GM18951 (cell line): Measurements from ENCODE around the gene PTPRO.

ENCODE experiments used
- POLR2A ChIP-seq: IDR thresholded peaks from 4 replicates; pipeline ENCODE4 v1.6.1; 2011; ENCODE audit warnings: mild to moderate bottlenecking; ENCODE audit not compliant: insufficient read length, insufficient read depth; ENCODE audit errors: extremely low read depth
- in situ Hi-C: fragments of 300-500 bp; cut with MboI; formaldehyde crosslinking; loops from one replicate; pipeline ENCODE4 v1.12.0; 2022; ENCODE audit warnings: low sequenced_read_pairs, mixed read lengths, inconsistent platforms; ENCODE audit not compliant: unreplicated experiment

The PTPRO gene

GRCh38 chr12:15439459-15439858 is 117.2 kb downstream of the PTPRO start:
- TF ChIP-seq POLR2A = no peak

DNA sequence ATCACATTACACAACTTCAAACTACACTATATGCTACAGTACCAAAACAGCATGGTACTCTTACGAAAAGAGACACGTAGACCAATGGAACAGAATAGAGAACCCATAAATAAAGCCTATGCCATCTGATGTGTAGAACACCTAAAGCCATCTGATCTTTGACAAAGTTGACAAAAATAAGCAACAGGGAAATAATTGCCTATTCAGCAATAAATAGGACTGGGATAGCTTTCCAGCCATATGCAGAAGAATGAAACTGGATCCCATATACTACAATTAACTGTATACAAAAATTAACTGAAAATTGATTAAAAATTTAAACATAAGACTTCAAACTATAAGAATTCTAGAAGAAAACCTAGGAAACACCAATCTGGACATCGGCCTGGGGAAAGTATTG is 120.7 kb downstream of the PTPRO start:
- TF ChIP-seq POLR2A = no peak
- in situ Hi-C loops = no loop called here

More at GRCh38 chr12:15439459-15439858, 117.2 kb downstream of the PTPRO start:
- in situ Hi-C loops = no loop called here

DNA sequence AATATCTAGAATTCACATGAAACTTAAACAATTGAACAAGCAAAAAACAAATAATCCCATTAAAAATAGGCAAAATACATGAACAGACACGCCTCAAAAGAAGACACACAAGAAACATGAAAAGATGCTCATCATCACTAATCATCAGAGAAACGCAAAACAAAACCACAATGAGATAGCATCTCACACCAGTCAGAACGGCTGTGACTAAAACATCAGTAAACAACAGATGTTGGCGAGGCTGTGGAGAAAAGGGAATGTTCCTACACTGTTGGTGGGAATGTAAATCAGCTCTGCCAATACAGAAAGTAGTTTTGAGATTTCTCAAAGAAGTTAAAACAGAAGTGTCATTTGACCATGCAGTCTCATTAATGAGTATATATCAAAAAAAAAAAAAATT is 121.3 kb downstream of the PTPRO start:
- no peak for TF ChIP-seq POLR2A
- in situ Hi-C loops = no loop called here

DNA sequence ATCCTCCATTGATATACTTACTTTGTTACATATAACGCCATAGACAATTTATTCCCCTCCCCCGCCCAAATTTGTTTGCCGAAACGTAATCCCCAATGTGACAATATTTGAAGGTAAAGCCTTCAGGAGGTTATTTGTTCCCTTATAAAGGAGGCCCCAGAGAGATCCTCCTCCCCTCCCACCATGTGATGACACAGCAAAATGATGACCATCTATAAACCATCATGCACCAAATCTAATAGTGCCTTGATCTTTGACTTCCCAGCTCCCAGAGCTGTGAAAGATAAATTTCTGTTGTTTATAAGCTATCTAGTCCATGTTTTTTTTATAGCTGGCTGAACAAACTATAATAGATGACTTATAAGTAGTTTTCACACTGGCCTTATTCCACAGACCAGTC is 122.2 kb downstream of the PTPRO start:
- TF ChIP-seq POLR2A = no peak
- in situ Hi-C loops = no loop called here

DNA sequence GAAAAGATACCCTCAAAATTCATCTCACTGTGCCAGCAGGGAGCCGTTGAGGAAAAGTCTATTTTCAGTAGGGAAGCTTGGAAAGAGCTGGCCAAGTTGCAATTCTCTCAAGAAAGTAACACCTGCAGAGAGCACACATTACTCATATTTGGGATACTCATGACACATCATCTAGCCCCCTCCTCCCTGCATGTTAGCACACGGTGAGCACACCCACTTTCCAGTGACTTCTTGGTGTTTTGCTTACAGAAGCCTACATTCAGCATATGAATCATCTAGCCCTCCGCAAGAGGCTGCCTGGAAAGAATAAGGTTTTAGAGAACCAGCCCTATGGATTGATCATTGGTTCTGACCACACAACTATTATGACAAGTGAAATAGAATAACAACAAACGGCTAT is 124.5 kb downstream of the PTPRO start:
- no peak for TF ChIP-seq POLR2A
- in situ Hi-C loops = no loop called here

DNA sequence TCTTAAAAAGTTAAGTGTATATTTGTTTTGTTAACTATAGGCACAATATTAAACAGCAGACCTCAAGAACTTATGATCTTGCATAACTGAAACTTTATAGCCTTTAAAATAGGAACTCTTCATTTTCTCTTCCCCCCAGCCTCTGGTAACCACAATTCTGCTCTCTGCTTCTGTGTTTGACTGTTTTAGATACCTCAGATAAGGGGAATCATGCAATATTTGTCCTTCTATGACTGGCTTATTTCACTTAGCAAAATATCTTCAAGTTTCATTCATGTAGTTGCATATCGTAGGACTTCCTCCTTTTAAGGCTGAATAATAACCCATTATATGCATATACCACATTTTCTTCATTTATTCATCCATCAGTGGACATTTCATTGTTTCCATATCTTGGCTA is 131.3 kb downstream of the PTPRO start:
- TF ChIP-seq POLR2A = no peak
- in situ Hi-C loops = no loop called here

DNA sequence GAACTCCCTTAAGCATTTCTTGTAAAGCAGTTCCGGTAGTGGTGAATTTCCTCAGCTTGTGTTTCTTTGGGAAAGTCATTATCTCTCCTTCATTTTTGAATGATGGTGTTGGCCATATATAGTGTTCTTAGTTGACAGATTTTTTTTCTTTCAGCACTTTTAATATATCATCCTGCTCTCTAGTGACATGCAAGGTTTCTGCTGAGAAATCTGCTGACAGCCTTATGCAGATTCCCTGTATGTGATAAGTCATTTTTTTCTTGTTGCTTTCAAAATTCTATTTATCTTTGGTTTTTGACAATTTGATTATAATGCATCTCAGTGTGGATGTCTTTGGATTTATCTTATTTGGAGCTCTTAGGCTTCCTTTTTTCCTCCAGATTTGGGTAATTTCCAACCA is 135.7 kb downstream of the PTPRO start:
- in situ Hi-C loops = no loop called here
- TF ChIP-seq POLR2A = no peak

DNA sequence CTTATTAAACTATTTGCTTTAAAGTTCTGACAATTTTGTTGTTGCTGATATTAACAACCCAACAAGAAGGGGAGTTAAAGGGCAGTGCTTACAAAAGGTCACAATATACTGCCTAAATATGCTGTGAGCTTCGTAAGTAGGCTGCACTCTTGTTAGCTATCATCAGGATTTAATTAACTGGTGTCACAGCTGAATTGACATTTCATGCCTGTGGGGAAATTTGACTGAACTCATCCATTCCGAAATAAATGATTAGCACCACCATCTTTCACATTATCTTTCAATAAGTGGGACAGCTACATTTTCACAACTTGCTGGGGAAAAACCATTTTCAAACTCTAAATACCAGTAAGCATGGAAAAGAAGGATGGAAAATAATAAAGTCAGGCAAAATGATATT is 146.6 kb downstream of the PTPRO start:
- in situ Hi-C loops = no loop called here

GRCh38 chr12:15469356-15469755 is 147.0 kb downstream of the PTPRO start:
- in situ Hi-C loops = no loop called here

More for the DNA sequence above, 146.6 kb downstream of the PTPRO start:
- TF ChIP-seq POLR2A = no peak

DNA sequence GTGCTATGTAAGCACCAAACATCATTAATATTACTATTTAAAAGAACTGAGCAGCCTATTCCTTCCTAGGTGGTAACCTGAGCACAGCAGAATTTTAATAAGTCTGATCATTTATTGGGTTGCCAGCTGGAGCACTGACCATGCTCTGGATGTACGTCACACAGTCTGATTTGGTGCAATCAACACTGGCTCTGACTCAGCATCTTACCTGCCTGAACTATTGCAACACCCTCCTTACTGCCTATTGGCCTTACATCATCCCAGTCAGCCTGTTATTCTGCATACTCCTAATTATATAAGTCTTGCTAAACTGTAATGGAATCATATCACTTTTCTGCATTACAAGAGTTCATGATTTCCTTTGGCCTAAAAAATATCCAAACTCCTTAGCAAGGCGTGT is 149.7 kb downstream of the PTPRO start:
- no peak for TF ChIP-seq POLR2A

More at GRCh38 chr12:15469356-15469755, 147.0 kb downstream of the PTPRO start:
- no peak for TF ChIP-seq POLR2A

DNA sequence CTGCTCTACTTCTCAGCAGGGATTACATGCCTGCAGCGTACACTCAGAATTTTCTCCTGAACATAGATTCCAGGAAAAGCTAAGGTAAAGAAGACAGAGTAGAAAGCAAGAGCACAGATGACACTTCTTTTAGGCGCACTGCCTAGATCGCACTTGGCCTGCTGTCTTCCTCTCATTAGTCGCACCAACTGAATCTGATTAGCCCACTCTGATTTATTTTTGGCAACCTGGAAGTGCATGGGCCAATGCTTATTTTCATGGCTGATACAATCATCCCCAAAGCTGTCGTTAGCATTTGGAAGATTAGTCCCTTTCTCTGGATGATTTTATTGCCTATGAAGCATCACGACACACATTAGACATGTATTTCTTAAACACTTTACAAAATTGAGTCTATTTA is 152.5 kb downstream of the PTPRO start:
- TF ChIP-seq POLR2A = no peak
- in situ Hi-C loops = no loop called here

More for the DNA sequence above, 149.7 kb downstream of the PTPRO start:
- in situ Hi-C loops = no loop called here

DNA sequence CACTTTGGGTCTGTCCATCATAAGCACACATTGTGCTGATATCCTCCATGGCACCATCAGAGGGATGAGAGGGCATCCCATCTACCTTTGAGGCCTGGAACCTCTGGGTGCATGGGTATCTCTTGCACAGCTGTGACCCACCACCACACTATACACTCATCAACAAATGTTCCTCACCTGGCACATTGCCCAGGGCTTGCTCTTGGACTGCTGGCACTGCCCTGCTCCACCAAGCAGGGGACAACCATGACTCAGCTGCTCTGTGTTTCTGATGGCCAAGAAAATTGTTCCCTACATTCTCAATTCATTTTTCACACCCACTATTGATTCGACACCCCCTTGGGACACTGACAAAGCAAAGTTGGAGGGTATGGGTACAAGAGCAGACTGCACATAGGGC is 155.5 kb downstream of the PTPRO start:
- in situ Hi-C loops = no loop called here
- no peak for TF ChIP-seq POLR2A

GRCh38 chr12:15481846-15482245 is 159.5 kb downstream of the PTPRO start:
- TF ChIP-seq POLR2A = no peak
- in situ Hi-C loops = no loop called here

GRCh38 chr12:15485466-15485865 is 163.2 kb downstream of the PTPRO start:
- TF ChIP-seq POLR2A = no peak
- in situ Hi-C loops = no loop called here

DNA sequence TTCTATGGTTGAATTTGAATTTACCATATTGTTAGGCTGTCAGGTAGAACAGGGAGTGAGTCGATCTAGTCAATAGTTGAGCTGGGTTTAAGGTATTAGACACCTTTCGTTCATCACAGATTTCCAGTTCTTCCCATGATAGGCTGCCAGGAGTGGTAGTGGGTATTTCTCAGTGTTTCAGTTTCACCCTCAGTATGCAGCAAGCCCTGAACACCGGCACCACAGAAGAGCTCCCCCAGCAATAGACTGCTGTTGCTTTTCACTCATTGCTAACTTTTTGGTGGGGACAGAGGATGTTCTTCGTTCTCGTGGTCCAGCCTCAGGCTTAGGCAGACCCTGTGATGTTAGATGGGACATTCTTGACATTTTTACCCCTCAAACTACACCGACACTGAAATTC is 164.6 kb downstream of the PTPRO start:
- TF ChIP-seq POLR2A = no peak
- in situ Hi-C loops = no loop called here

DNA sequence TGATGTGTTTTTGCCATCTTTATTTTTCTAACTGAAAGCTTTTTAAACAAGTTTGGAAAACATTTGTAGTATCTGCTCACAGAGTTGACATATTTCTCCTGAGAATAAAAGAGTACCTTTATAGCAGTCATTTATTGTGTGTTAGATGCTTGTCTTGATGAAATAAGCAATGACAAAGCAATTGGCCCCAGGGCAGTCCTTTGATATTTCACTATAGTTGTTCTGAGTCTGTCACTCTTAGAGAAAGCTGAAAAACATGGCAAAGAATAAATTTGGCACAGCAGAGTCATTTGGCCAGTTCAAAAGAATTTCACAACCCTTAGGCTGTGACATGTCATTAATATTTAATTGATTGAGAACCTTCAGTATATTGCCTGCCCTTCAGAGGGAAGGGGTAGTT is 166.2 kb downstream of the PTPRO start:
- in situ Hi-C loops = no loop called here

More for the DNA sequence above, 166.2 kb downstream of the PTPRO start:
- TF ChIP-seq POLR2A = no peak
